ENCODE measurements around the gene UGT1A4.

The UGT1A4 gene

DNA sequence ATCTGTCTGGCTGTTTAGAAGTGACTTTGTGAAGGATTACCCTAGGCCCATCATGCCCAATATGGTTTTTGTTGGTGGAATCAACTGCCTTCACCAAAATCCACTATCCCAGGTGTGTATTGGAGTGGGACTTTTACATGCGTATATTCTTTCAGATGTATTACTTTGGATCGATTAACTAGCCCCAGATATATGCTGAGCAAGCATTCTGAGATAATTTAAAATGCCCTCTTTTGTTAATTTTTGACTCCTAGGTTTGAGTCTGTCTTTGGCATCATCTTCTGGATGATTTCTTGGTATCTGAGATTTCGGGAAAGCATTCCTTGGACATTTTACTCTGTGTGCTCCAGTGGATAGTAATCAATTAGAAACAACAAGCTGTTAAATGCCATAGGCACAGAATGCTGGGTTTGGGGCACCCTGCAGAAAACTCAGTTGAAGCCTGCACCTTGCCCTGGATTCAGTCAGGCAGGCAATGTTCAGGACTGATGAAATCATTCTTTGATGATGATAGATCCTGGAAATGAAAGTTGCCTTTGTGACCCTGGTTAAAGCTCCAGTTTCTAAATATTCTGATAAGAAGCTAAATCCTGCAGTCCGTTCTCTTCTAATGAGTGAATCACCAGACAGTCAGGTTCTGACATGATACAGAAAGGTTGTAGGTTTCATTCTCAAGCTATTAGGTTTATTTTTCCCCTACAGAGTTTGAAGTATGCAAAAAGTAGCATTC is 42.7 kb downstream of the UGT1A4 start:
- no peaks in the 10 kb centered on the region for H3K36me3 ChIP-seq (ENCODE audit: control insufficient read depth, insufficient read depth, low read length)
- H3K4me3 ChIP-seq (ENCODE audit: insufficient read depth, low read depth, low read length): no peak overlapping the region
- H3K9me3 ChIP-seq (ENCODE audit: control insufficient read depth, low read length): no peaks in the 10 kb centered on the region
- H3K4me1 ChIP-seq (ENCODE audit: control insufficient read depth, insufficient read depth, low read length): no peaks in the 10 kb centered on the region
- no peaks in the 10 kb centered on the region for H3K27me3 ChIP-seq (ENCODE audit: control insufficient read depth, insufficient read depth, low read length, poor library complexity, severe bottlenecking)
- H3K27ac ChIP-seq (ENCODE audit: insufficient read depth, low read depth, low read length, poor library complexity, severe bottlenecking): no peak overlapping the region
- 93 to 95% methylated on average over 4 of the region's 4 CpGs for WGBS, 2 experiments

DNA sequence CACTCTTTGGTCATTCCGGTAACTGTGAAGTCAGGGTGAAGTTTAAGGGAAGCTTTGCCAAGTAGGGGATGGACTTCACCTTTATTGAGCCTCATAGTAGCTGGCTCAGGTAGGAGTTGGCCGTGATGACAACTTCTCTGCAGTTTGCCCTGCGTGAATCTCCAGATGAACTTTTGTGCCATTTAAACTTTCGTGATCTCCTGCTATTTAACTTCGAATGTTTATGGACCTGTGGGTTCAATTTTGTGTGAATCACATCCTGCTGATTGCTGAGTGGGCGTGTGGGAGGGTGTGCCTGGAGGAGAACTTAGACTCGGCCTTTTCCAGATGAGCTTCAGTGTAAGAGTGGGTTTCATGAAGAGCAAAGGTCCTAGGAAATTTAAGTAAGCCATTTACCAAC is 45.7 kb downstream of the UGT1A4 start:
- H3K4me3 ChIP-seq (ENCODE audit: insufficient read depth, low read depth, low read length): no peak overlapping the region
- H3K36me3 ChIP-seq (ENCODE audit: control insufficient read depth, insufficient read depth, low read length): no peaks in the 10 kb centered on the region
- no peak overlapping the region for H3K27ac ChIP-seq (ENCODE audit: insufficient read depth, low read depth, low read length, poor library complexity, severe bottlenecking)
- no peaks in the 10 kb centered on the region for H3K9me3 ChIP-seq (ENCODE audit: control insufficient read depth, low read length)
- no peaks in the 10 kb centered on the region for H3K4me1 ChIP-seq (ENCODE audit: control insufficient read depth, insufficient read depth, low read length)
- WGBS, 2 experiments: 92% methylated on average over 7 of the region's 7 CpGs
- no peaks in the 10 kb centered on the region for H3K27me3 ChIP-seq (ENCODE audit: control insufficient read depth, insufficient read depth, low read length, poor library complexity, severe bottlenecking)

DNA sequence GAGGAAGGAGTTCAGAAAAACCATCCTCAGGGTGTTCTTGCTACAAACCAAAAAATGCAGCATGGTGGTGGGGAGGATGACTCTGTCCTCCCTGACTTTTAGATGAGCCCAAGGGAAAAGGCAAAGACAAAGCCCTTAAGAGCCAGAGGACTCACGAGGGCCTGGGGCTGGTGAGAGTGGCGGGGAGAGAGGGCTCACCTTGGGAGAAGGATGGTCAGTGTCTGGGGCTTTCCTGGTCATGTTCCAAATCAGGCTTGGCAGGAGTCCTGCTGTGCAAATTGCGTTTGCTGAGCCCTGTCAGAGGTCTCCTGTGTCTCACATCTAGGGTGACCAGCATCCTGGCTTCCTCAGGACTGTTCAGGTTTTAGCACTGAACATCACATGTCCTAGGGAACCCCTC is 46.2 kb downstream of the UGT1A4 start:
- Histone ChIP-seq H3K4me1 (ENCODE audit: control insufficient read depth, insufficient read depth, low read length) (no peaks in the 10 kb centered on the region), H3K9me3 (ENCODE audit: control insufficient read depth, low read length) (no peaks in the 10 kb centered on the region), H3K27ac (ENCODE audit: insufficient read depth, low read depth, low read length, poor library complexity, severe bottlenecking) (no peak overlapping the region), H3K36me3 (ENCODE audit: control insufficient read depth, insufficient read depth, low read length) (no peaks in the 10 kb centered on the region), H3K4me3 (ENCODE audit: insufficient read depth, low read depth, low read length) (no peak overlapping the region), H3K27me3 (ENCODE audit: control insufficient read depth, insufficient read depth, low read length, poor library complexity, severe bottlenecking) (no peaks in the 10 kb centered on the region)
- WGBS, 2 experiments: 85 to 91% methylated on average over 3 of the region's 3 CpGs

DNA sequence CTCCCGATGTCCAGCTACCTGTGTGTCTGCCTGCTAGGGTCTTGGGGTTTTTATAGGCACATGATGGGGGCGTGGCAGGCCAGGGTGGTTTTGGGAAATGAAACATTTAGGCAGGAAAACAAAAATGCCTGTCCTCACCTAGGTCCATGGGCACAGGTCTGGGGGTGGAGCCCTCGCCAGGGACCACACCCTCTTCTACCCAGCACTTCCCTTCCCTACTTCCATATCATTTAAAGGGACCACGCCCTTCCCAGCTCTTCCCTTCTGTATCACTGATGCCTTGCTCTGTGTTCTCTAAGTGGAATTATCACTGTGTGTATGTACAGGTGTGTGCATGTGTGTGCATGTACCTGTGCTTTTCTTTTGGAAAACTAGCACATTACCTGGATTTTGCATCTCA is 47.9 kb downstream of the UGT1A4 start:
- no peaks in the 10 kb centered on the region for H3K9me3 ChIP-seq (ENCODE audit: control insufficient read depth, low read length)
- no peaks in the 10 kb centered on the region for H3K27me3 ChIP-seq (ENCODE audit: control insufficient read depth, insufficient read depth, low read length, poor library complexity, severe bottlenecking)
- 92 to 93% methylated on average over 3 to 4 of the region's 4 CpGs for WGBS, 2 experiments
- no peaks in the 10 kb centered on the region for H3K4me1 ChIP-seq (ENCODE audit: control insufficient read depth, insufficient read depth, low read length)
- H3K4me3 ChIP-seq (ENCODE audit: insufficient read depth, low read depth, low read length): no peak overlapping the region
- no peaks in the 10 kb centered on the region for H3K36me3 ChIP-seq (ENCODE audit: control insufficient read depth, insufficient read depth, low read length)
- H3K27ac ChIP-seq (ENCODE audit: insufficient read depth, low read depth, low read length, poor library complexity, severe bottlenecking): no peak overlapping the region

DNA sequence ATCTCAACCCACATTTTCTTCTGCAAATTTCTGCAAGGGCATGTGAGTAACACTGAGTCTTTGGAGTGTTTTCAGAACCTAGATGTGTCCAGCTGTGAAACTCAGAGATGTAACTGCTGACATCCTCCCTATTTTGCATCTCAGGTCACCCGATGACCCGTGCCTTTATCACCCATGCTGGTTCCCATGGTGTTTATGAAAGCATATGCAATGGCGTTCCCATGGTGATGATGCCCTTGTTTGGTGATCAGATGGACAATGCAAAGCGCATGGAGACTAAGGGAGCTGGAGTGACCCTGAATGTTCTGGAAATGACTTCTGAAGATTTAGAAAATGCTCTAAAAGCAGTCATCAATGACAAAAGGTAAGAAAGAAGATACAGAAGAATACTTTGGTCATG is 49.5 kb downstream of the UGT1A4 start:
- 78 to 81% methylated on average over 4 of the region's 4 CpGs for WGBS, 2 experiments
- no peak overlapping the region for H3K27ac ChIP-seq (ENCODE audit: insufficient read depth, low read depth, low read length, poor library complexity, severe bottlenecking)
- no peak overlapping the region for H3K4me3 ChIP-seq (ENCODE audit: insufficient read depth, low read depth, low read length)
- no peaks in the 10 kb centered on the region for H3K36me3 ChIP-seq (ENCODE audit: control insufficient read depth, insufficient read depth, low read length)
- H3K9me3 ChIP-seq (ENCODE audit: control insufficient read depth, low read length): no peaks in the 10 kb centered on the region
- no peaks in the 10 kb centered on the region for H3K4me1 ChIP-seq (ENCODE audit: control insufficient read depth, insufficient read depth, low read length)
- no peaks in the 10 kb centered on the region for H3K27me3 ChIP-seq (ENCODE audit: control insufficient read depth, insufficient read depth, low read length, poor library complexity, severe bottlenecking)

DNA sequence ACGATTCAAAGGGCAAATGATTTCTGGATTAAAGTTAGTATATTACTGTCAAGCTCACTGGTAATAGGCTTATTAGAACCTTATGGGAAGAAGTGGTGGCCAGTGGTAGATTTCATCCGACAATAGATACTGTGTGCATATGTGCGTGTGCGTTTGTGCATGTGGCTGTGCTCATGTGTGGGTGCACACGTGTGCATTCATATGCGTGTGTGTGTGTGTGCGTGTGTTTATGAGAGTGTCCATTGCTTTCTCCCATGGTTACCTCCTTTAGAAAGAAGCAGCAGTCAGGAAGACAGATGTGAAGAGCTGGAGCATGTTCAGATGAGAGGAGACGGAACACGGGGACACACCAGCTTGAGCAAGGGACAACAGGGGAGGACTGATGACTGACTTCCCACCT is 50.7 kb downstream of the UGT1A4 start:
- H3K4me3 ChIP-seq (ENCODE audit: insufficient read depth, low read depth, low read length): no peak overlapping the region
- H3K27ac ChIP-seq (ENCODE audit: insufficient read depth, low read depth, low read length, poor library complexity, severe bottlenecking): no peak overlapping the region
- 93 to 95% methylated on average over 9 of the region's 9 CpGs for WGBS, 2 experiments
- H3K36me3 ChIP-seq (ENCODE audit: control insufficient read depth, insufficient read depth, low read length): no peaks in the 10 kb centered on the region
- H3K9me3 ChIP-seq (ENCODE audit: control insufficient read depth, low read length): no peaks in the 10 kb centered on the region
- H3K27me3 ChIP-seq (ENCODE audit: control insufficient read depth, insufficient read depth, low read length, poor library complexity, severe bottlenecking): no peaks in the 10 kb centered on the region
- H3K4me1 ChIP-seq (ENCODE audit: control insufficient read depth, insufficient read depth, low read length): no peaks in the 10 kb centered on the region

DNA sequence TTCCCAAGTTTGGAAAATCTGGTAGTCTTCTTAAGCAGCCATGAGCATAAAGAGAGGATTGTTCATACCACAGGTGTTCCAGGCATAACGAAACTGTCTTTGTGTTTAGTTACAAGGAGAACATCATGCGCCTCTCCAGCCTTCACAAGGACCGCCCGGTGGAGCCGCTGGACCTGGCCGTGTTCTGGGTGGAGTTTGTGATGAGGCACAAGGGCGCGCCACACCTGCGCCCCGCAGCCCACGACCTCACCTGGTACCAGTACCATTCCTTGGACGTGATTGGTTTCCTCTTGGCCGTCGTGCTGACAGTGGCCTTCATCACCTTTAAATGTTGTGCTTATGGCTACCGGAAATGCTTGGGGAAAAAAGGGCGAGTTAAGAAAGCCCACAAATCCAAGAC is 53.6 kb downstream of the UGT1A4 start:
- no peak overlapping the region for H3K27ac ChIP-seq (ENCODE audit: insufficient read depth, low read depth, low read length, poor library complexity, severe bottlenecking)
- WGBS, 2 experiments: 94 to 96% methylated on average over 16 of the region's 16 CpGs
- H3K36me3 ChIP-seq (ENCODE audit: control insufficient read depth, insufficient read depth, low read length): no peaks in the 10 kb centered on the region
- no peaks in the 10 kb centered on the region for H3K4me1 ChIP-seq (ENCODE audit: control insufficient read depth, insufficient read depth, low read length)
- H3K9me3 ChIP-seq (ENCODE audit: control insufficient read depth, low read length): no peaks in the 10 kb centered on the region
- H3K4me3 ChIP-seq (ENCODE audit: insufficient read depth, low read depth, low read length): no peak overlapping the region
- H3K27me3 ChIP-seq (ENCODE audit: control insufficient read depth, insufficient read depth, low read length, poor library complexity, severe bottlenecking): no peaks in the 10 kb centered on the region

DNA sequence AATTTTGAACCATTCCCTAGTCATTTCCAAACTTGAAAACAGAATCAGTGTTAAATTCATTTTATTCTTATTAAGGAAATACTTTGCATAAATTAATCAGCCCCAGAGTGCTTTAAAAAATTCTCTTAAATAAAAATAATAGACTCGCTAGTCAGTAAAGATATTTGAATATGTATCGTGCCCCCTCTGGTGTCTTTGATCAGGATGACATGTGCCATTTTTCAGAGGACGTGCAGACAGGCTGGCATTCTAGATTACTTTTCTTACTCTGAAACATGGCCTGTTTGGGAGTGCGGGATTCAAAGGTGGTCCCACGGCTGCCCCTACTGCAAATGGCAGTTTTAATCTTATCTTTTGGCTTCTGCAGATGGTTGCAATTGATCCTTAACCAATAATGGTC is 54.0 kb downstream of the UGT1A4 start:
- WGBS, 2 experiments: 87 to 88% methylated on average over 5 of the region's 5 CpGs
- no peaks in the 10 kb centered on the region for H3K36me3 ChIP-seq (ENCODE audit: control insufficient read depth, insufficient read depth, low read length)
- H3K9me3 ChIP-seq (ENCODE audit: control insufficient read depth, low read length): no peaks in the 10 kb centered on the region
- H3K27ac ChIP-seq (ENCODE audit: insufficient read depth, low read depth, low read length, poor library complexity, severe bottlenecking): no peak overlapping the region
- H3K4me1 ChIP-seq (ENCODE audit: control insufficient read depth, insufficient read depth, low read length): no peaks in the 10 kb centered on the region
- H3K4me3 ChIP-seq (ENCODE audit: insufficient read depth, low read depth, low read length): no peak overlapping the region
- no peaks in the 10 kb centered on the region for H3K27me3 ChIP-seq (ENCODE audit: control insufficient read depth, insufficient read depth, low read length, poor library complexity, severe bottlenecking)

DNA sequence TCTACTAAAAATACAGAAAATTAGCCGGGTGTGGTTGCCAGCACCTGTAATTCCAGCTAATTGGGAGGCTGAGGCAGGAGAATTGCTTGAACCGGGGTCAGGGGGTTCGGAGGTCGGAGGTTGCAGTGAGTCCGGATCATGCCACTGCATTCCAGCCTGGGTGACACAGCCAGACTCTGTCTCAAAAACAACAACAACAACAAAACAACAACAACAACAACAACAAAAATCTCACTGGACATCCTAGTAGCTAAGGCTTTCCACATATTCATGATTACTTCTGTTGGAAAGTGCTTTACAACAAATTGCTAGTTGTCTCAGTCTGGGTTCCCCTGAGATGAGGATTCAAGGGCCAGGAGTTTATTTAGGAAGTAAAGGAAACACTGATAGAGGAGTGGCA is 55.3 kb downstream of the UGT1A4 start:
- H3K27me3 ChIP-seq (ENCODE audit: control insufficient read depth, insufficient read depth, low read length, poor library complexity, severe bottlenecking): no peaks in the 10 kb centered on the region
- H3K27ac ChIP-seq (ENCODE audit: insufficient read depth, low read depth, low read length, poor library complexity, severe bottlenecking): no peak overlapping the region
- H3K4me1 ChIP-seq (ENCODE audit: control insufficient read depth, insufficient read depth, low read length): no peaks in the 10 kb centered on the region
- H3K9me3 ChIP-seq (ENCODE audit: control insufficient read depth, low read length): no peaks in the 10 kb centered on the region
- no peaks in the 10 kb centered on the region for H3K36me3 ChIP-seq (ENCODE audit: control insufficient read depth, insufficient read depth, low read length)
- 93 to 97% methylated on average over 5 of the region's 5 CpGs for WGBS, 2 experiments
- H3K4me3 ChIP-seq (ENCODE audit: insufficient read depth, low read depth, low read length): no peak overlapping the region

DNA sequence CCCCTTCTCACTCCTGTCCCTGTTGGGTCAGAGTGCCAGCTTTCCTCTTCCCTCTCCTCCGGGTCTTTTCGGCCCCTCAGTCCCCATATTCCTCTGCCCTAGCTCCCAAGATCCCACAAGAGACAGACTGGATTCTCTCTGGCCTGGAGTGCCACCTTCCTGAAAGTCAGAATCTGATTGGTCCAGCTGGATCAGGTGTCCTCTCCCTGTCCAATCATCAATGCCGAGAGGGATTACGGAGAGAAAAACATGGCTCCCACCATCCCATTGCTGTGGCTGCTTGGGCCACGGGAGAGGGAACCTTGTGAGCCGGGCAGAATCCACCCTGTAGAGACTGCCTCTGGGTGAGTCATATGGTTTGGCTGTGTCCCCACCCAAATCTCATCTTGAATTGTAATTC is 56.9 kb downstream of the UGT1A4 start:
- no peak overlapping the region for H3K27ac ChIP-seq (ENCODE audit: insufficient read depth, low read depth, low read length, poor library complexity, severe bottlenecking)
- WGBS, 2 experiments: 89 to 90% methylated on average over 6 of the region's 6 CpGs
- no peaks in the 10 kb centered on the region for H3K27me3 ChIP-seq (ENCODE audit: control insufficient read depth, insufficient read depth, low read length, poor library complexity, severe bottlenecking)
- no peaks in the 10 kb centered on the region for H3K9me3 ChIP-seq (ENCODE audit: control insufficient read depth, low read length)
- H3K4me1 ChIP-seq (ENCODE audit: control insufficient read depth, insufficient read depth, low read length): no peaks in the 10 kb centered on the region
- no peak overlapping the region for H3K4me3 ChIP-seq (ENCODE audit: insufficient read depth, low read depth, low read length)
- H3K36me3 ChIP-seq (ENCODE audit: control insufficient read depth, insufficient read depth, low read length): no peaks in the 10 kb centered on the region

DNA sequence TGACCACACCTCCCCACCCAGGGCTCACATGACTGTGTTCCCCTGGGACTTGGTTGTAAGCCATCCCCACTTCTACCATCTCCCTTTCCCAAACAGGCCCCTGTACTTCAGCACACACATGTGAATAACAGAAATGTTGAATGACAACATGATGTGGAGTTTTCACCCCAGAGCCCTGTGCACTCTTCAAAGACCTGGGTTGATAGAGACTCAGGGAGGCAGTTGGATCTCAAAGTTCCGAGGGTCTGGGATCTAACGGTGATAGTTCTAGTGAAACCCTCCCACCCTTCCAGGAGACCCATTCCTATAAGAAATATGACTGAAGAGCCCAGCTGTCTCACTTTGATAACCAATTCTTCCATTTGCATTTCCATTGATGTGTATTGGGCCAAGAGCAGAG is 59.5 kb downstream of the UGT1A4 start, which contains the start of gene MROH2A:
TSS of gene MROH2A (plus strand) at position 301 of the 400 bp plus-strand sequence. CDS start 1,029 bp downstream, outside the sequence.
- 100% methylated on average over 2 of the region's 2 CpGs for WGBS, 2 experiments
- no peak within 1 kb of the TSS for H3K4me3 ChIP-seq (ENCODE audit: insufficient read depth, low read depth, low read length)
- H3K27ac ChIP-seq (ENCODE audit: insufficient read depth, low read depth, low read length, poor library complexity, severe bottlenecking): no peak within 1 kb of the TSS
- no peaks in the 10 kb centered on the region for H3K9me3 ChIP-seq (ENCODE audit: control insufficient read depth, low read length)
- no peaks in the 10 kb centered on the region for H3K36me3 ChIP-seq (ENCODE audit: control insufficient read depth, insufficient read depth, low read length)
- no peaks in the 10 kb centered on the region for H3K4me1 ChIP-seq (ENCODE audit: control insufficient read depth, insufficient read depth, low read length)
- H3K27me3 ChIP-seq (ENCODE audit: control insufficient read depth, insufficient read depth, low read length, poor library complexity, severe bottlenecking): no peaks in the 10 kb centered on the region
